SK-N-SH treated with all-trans-retinoic acid at 6 μM for 48 hours (cell line): ENCODE measurements around the gene MMP17.

Experiments used
- ARNTL ChIP-seq: fragments of 450-650 bp; formaldehyde crosslinking; IDR thresholded peaks from 2 replicates; pipeline ENCODE4 v1.5.0; 2020; ENCODE audit warnings: low read depth, mild to moderate bottlenecking, moderate library complexity, borderline replicate concordance
- BACH2 ChIP-seq: fragments of 250-450 bp; sonication (Bioruptor Pico); IDR thresholded peaks from 2 replicates; pipeline ENCODE4 v1.9.0; 2021; ENCODE audit warnings: mild to moderate bottlenecking, borderline replicate concordance
- CSDC2 ChIP-seq: fragments of 250-450 bp; sonication (Bioruptor Pico); IDR thresholded peaks from 2 replicates; pipeline ENCODE4 v1.5.0; 2020; ENCODE audit warnings: mild to moderate bottlenecking, moderate library complexity
- ESRRG ChIP-seq: fragments of 250-450 bp; sonication (Bioruptor Pico); IDR thresholded peaks from 2 replicates; pipeline ENCODE4 v1.6.1; 2021; ENCODE audit warnings: mild to moderate bottlenecking
- TOX ChIP-seq: fragments of 250-450 bp; sonication (Bioruptor Pico); IDR thresholded peaks from 2 replicates; pipeline ENCODE4 v1.8.0; 2021; ENCODE audit warnings: mild to moderate bottlenecking, moderate library complexity, borderline replicate concordance
- ZC3H10 ChIP-seq: fragments of 250-450 bp; sonication (Bioruptor Pico); IDR thresholded peaks from 2 replicates; pipeline ENCODE4 v1.5.1; 2021; ENCODE audit warnings: mild to moderate bottlenecking, moderate library complexity
- ZFP3 ChIP-seq: fragments of 250-450 bp; sonication (Bioruptor Pico); IDR thresholded peaks from 2 replicates; pipeline ENCODE4 v1.5.0; 2020; ENCODE audit warnings: mild to moderate bottlenecking, moderate library complexity
- ZFP30 ChIP-seq: fragments of 450-650 bp; formaldehyde crosslinking; IDR thresholded peaks from 2 replicates; pipeline ENCODE4 v1.5.0; 2022; ENCODE audit warnings: mild to moderate bottlenecking, moderate library complexity
- ZNF8 ChIP-seq: fragments of 450-650 bp; formaldehyde crosslinking; IDR thresholded peaks from 2 replicates; pipeline ENCODE4 v1.5.0; 2020; ENCODE audit warnings: mild to moderate bottlenecking, moderate library complexity
- TF ChIP-seq, protein P1 (sequence below): fragments of 250-450 bp; sonication (Bioruptor Pico); IDR thresholded peaks from 2 replicates; pipeline ENCODE4 v1.5.0; 2020; ENCODE audit warnings: mild to moderate bottlenecking, moderate library complexity
- TF ChIP-seq, protein P2 (sequence below): fragments of 250-450 bp; sonication (Bioruptor Pico); IDR thresholded peaks from 2 replicates; pipeline ENCODE4 v1.8.0; 2020; ENCODE audit warnings: mild to moderate bottlenecking, moderate library complexity, borderline replicate concordance
- TF ChIP-seq, protein P3 (sequence below): fragments of 250-450 bp; sonication (Bioruptor Pico); IDR thresholded peaks from 2 replicates; pipeline ENCODE4 v1.5.1; 2020; ENCODE audit warnings: low read depth, mild to moderate bottlenecking, moderate library complexity

DNA sequence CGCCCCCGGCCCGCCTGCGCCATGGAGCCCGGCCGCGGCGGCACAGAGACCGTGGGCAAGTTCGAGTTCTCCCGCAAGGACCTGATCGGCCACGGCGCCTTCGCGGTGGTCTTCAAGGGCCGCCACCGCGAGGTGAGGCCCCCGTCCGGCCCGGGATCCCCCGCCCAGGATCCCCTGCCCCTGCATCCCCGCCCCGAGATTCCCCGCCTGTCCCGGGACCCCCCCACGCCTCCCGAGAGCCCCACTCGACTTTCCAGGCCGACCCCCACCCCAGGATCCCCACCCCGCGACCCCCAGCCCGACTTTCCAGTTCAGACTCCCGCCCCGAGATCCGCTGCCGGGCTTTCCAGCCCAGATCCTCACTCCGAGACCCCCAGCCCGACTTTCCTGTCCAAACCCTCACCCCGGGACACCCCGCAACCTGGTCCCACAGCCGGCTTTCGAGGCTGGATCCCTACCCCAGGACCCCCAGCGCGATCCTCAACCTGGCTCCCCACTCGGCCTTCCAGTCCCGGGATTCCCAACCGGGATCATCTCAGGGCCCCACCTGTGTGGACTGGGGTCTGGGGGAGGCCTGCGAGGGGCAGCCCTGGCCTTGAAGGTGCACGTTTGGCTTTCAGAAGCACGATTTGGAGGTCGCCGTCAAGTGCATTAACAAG lies 66.9 kb downstream of the MMP17 start:
- TF ChIP-seq BACH2 (CRISPR knock-in tag) (no peak), ZFP30 (CRISPR knock-in tag) (no peak), CSDC2 (no peak), ARNTL (CRISPR knock-in tag) (no peak), TOX (CRISPR knock-in tag) (no peak), ZFP3 (no peak), ZNF8 (CRISPR knock-in tag) (no peak), ESRRG (CRISPR knock-in tag) (no peak), ZC3H10 (no peak)
- TF ChIP-seq, protein P1, sequence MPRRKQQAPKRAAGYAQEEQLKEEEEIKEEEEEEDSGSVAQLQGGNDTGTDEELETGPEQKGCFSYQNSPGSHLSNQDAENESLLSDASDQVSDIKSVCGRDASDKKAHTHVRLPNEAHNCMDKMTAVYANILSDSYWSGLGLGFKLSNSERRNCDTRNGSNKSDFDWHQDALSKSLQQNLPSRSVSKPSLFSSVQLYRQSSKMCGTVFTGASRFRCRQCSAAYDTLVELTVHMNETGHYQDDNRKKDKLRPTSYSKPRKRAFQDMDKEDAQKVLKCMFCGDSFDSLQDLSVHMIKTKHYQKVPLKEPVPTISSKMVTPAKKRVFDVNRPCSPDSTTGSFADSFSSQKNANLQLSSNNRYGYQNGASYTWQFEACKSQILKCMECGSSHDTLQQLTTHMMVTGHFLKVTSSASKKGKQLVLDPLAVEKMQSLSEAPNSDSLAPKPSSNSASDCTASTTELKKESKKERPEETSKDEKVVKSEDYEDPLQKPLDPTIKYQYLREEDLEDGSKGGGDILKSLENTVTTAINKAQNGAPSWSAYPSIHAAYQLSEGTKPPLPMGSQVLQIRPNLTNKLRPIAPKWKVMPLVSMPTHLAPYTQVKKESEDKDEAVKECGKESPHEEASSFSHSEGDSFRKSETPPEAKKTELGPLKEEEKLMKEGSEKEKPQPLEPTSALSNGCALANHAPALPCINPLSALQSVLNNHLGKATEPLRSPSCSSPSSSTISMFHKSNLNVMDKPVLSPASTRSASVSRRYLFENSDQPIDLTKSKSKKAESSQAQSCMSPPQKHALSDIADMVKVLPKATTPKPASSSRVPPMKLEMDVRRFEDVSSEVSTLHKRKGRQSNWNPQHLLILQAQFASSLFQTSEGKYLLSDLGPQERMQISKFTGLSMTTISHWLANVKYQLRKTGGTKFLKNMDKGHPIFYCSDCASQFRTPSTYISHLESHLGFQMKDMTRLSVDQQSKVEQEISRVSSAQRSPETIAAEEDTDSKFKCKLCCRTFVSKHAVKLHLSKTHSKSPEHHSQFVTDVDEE (CRISPR knock-in tag): no peak
- TF ChIP-seq, protein P2, sequence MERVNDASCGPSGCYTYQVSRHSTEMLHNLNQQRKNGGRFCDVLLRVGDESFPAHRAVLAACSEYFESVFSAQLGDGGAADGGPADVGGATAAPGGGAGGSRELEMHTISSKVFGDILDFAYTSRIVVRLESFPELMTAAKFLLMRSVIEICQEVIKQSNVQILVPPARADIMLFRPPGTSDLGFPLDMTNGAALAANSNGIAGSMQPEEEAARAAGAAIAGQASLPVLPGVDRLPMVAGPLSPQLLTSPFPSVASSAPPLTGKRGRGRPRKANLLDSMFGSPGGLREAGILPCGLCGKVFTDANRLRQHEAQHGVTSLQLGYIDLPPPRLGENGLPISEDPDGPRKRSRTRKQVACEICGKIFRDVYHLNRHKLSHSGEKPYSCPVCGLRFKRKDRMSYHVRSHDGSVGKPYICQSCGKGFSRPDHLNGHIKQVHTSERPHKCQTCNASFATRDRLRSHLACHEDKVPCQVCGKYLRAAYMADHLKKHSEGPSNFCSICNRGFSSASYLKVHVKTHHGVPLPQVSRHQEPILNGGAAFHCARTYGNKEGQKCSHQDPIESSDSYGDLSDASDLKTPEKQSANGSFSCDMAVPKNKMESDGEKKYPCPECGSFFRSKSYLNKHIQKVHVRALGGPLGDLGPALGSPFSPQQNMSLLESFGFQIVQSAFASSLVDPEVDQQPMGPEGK (CRISPR knock-in tag): no peak
- TF ChIP-seq, protein P3, sequence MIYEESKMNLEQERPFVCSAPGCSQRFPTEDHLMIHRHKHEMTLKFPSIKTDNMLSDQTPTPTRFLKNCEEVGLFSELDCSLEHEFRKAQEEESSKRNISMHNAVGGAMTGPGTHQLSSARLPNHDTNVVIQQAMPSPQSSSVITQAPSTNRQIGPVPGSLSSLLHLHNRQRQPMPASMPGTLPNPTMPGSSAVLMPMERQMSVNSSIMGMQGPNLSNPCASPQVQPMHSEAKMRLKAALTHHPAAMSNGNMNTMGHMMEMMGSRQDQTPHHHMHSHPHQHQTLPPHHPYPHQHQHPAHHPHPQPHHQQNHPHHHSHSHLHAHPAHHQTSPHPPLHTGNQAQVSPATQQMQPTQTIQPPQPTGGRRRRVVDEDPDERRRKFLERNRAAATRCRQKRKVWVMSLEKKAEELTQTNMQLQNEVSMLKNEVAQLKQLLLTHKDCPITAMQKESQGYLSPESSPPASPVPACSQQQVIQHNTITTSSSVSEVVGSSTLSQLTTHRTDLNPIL: no peak
